HEK293 (cell line): ENCODE data around the gene BEGAIN.
A peak's percentile ranks its signal among the peaks of the same experiment; 100 is the strongest.

Experiments
- CTCF ChIA-PET: fragments of 350-600 bp; formaldehyde crosslinking; extraction: SDS; loops from one replicate; lab custom pipeline; 2021; ENCODE audit warnings: antibody characterized with exemption; lab: Yijun Ruan, JAX
- POLR2A ChIA-PET: fragments of 300-600 bp; formaldehyde crosslinking; extraction: SDS; loops from one replicate; lab custom pipeline; 2020; ENCODE audit warnings: antibody characterized with exemption, inconsistent platforms; lab: Yijun Ruan, JAX
- H3K27ac ChIP-seq: fragments of 200-500 bp; sonication (Bioruptor generic); 2 replicates; pipeline ENCODE4 v1.5.1; 2014; ENCODE audit warnings: low read depth, low read length, control low read depth, inconsistent platforms; ENCODE audit errors: extremely low read depth
- H3K36me3 ChIP-seq, 2 experiments: fragments of 200-500 bp in 1 of 2; sonication (Bioruptor generic) in 1 of 2; 1 replicate in 1 of 2; 2 replicates in 1 of 2; pipeline ENCODE4 v1.5.1; 2014 to 2017; ENCODE audit warnings: inconsistent platforms in 2 of 2, low read length in 2 of 2; ENCODE audit not compliant: control insufficient read depth in 2 of 2, insufficient read depth in 1 of 2
- H3K4me1 ChIP-seq: fragments of 200-500 bp; sonication (Bioruptor generic); 2 replicates; pipeline ENCODE4 v1.5.1; 2014; ENCODE audit warnings: mild to moderate bottlenecking, low read length, inconsistent platforms; ENCODE audit not compliant: control insufficient read depth, insufficient read depth
- H3K4me3 ChIP-seq: 2 replicates; pipeline ENCODE4 v1.5.1; 2011; ENCODE audit warnings: low read depth, mild to moderate bottlenecking, control low read depth, low read length, moderate library complexity
- H3K9me3 ChIP-seq: fragments of 200-500 bp; sonication (Bioruptor generic); 2 replicates; pipeline ENCODE4 v1.5.1; 2014; ENCODE audit warnings: low read depth, low read length, inconsistent platforms; ENCODE audit not compliant: control insufficient read depth, insufficient read depth
- BCL11A ChIP-seq: fragments of 450-650 bp; formaldehyde crosslinking; IDR thresholded peaks from 2 replicates; pipeline ENCODE4 v1.5.1; 2016; ENCODE audit warnings: low read depth, missing biosample characterization, missing genetic modification characterization
- EGR2 ChIP-seq: fragments of 450-650 bp; formaldehyde crosslinking; IDR thresholded peaks from 2 replicates; pipeline ENCODE4 v1.5.1; 2016; ENCODE audit warnings: low read depth, missing biosample characterization, missing genetic modification characterization
- FEZF1 ChIP-seq: fragments of 450-650 bp; formaldehyde crosslinking; IDR thresholded peaks from 2 replicates; pipeline ENCODE4 v1.5.1; 2016; ENCODE audit warnings: missing biosample characterization, missing genetic modification characterization
- GLIS2 ChIP-seq: fragments of 450-650 bp; formaldehyde crosslinking; IDR thresholded peaks from 2 replicates; pipeline ENCODE4 v1.5.1; 2016; ENCODE audit warnings: missing biosample characterization, missing genetic modification characterization
- KLF1 ChIP-seq: fragments of 450-650 bp; formaldehyde crosslinking; IDR thresholded peaks from 2 replicates; pipeline ENCODE4 v1.5.1; 2016; ENCODE audit warnings: missing biosample characterization, missing genetic modification characterization
- MYNN ChIP-seq: fragments of 450-650 bp; formaldehyde crosslinking; IDR thresholded peaks from 2 replicates; pipeline ENCODE4 v1.5.1; 2016; ENCODE audit warnings: missing biosample characterization, missing genetic modification characterization, borderline replicate concordance
- PATZ1 ChIP-seq: fragments of 450-650 bp; formaldehyde crosslinking; IDR thresholded peaks from 2 replicates; pipeline ENCODE4 v1.5.1; 2016; ENCODE audit warnings: missing biosample characterization, missing genetic modification characterization
- SCRT1 ChIP-seq: fragments of 450-650 bp; formaldehyde crosslinking; IDR thresholded peaks from 2 replicates; pipeline ENCODE4 v1.5.1; 2016; ENCODE audit warnings: missing biosample characterization, missing genetic modification characterization, borderline replicate concordance
- ZBTB17 ChIP-seq: fragments of 450-650 bp; formaldehyde crosslinking; IDR thresholded peaks from 2 replicates; pipeline ENCODE4 v1.5.1; 2016; ENCODE audit warnings: missing biosample characterization, missing genetic modification characterization
- ZBTB20 ChIP-seq: fragments of 450-650 bp; formaldehyde crosslinking; IDR thresholded peaks from 2 replicates; pipeline ENCODE4 v1.5.1; 2016; ENCODE audit warnings: missing biosample characterization, missing genetic modification characterization
- ZBTB44 ChIP-seq: fragments of 450-650 bp; IDR thresholded peaks from 2 replicates; pipeline ENCODE4 v1.5.1; 2018; ENCODE audit warnings: missing biosample characterization, mild to moderate bottlenecking, missing genetic modification characterization
- ZBTB7A ChIP-seq: fragments of 450-650 bp; formaldehyde crosslinking; IDR thresholded peaks from 2 replicates; pipeline ENCODE4 v1.5.1; 2016; ENCODE audit warnings: low read depth, missing biosample characterization, missing genetic modification characterization
- ZFHX2 ChIP-seq: fragments of 450-650 bp; formaldehyde crosslinking; conservative IDR thresholded peaks from 2 replicates; pipeline ENCODE4 v1.5.1; 2016; ENCODE audit warnings: missing biosample characterization, missing genetic modification characterization
- ZNF169 ChIP-seq: fragments of 450-650 bp; formaldehyde crosslinking; IDR thresholded peaks from 2 replicates; pipeline ENCODE4 v1.5.1; 2016; ENCODE audit warnings: missing biosample characterization, missing genetic modification characterization
- ZNF23 ChIP-seq: fragments of 450-650 bp; formaldehyde crosslinking; IDR thresholded peaks from 2 replicates; pipeline ENCODE4 v1.5.1; 2016; ENCODE audit warnings: missing biosample characterization, missing genetic modification characterization, borderline replicate concordance
- ZNF248 ChIP-seq: fragments of 450-650 bp; formaldehyde crosslinking; IDR thresholded peaks from 2 replicates; pipeline ENCODE4 v1.5.1; 2017; ENCODE audit warnings: missing biosample characterization, missing genetic modification characterization
- ZNF416 ChIP-seq: fragments of 450-650 bp; formaldehyde crosslinking; IDR thresholded peaks from 2 replicates; pipeline ENCODE4 v1.5.1; 2016; ENCODE audit warnings: missing biosample characterization, missing genetic modification characterization
- ZNF423 ChIP-seq: fragments of 450-650 bp; formaldehyde crosslinking; IDR thresholded peaks from 2 replicates; pipeline ENCODE4 v1.5.1; 2016; ENCODE audit warnings: missing biosample characterization, missing genetic modification characterization
- ZNF529 ChIP-seq: fragments of 450-650 bp; formaldehyde crosslinking; IDR thresholded peaks from 2 replicates; pipeline ENCODE4 v1.5.1; 2017; ENCODE audit warnings: missing genetic modification characterization, missing biosample characterization; ENCODE audit not compliant: insufficient replicate concordance
- ZNF624 ChIP-seq: fragments of 450-650 bp; formaldehyde crosslinking; IDR thresholded peaks from 2 replicates; pipeline ENCODE4 v1.5.1; 2017; ENCODE audit warnings: missing biosample characterization, missing genetic modification characterization
- ZNF660 ChIP-seq: fragments of 450-650 bp; IDR thresholded peaks from 2 replicates; pipeline ENCODE4 v1.5.1; 2018; ENCODE audit warnings: missing biosample characterization, mild to moderate bottlenecking, missing genetic modification characterization

Gene BEGAIN

GRCh38 chr14:100549834-100550625 is 37.2 kb downstream of the BEGAIN start:
- peaks cover 14% of the 10 kb centered on the region for H3K4me1 ChIP-seq
- TF ChIP-seq ZBTB17 (tag by site-specific recombination) (no peak), KLF1 (tag by site-specific recombination) (peak; percentile 78), MYNN (tag by site-specific recombination) (no peak), GLIS2 (tag by site-specific recombination) (0 out of 2 replicates have a peak, but pooled peaks have one; percentile 16), BCL11A (tag by site-specific recombination) (no peak), ZNF529 (tag by site-specific recombination) (no peak)
- TF ChIP-seq, all 188 proteins: peak for 2
- Histone ChIP-seq H3K36me3 (no peaks in the 10 kb centered on the region), H3K9me3 (no peaks in the 10 kb centered on the region), H3K27ac (no peak overlapping the region), H3K4me3 (no peak overlapping the region)
- POLR2A ChIA-PET = no interaction called here
- CTCF ChIA-PET = interaction anchor here (0.6 kb wide), 1 partner anchor 99 kb away, joined by 3 read pairs; no protein-coding TSS in a partner anchor

GRCh38 chr14:100548939-100549338 is 38.3 kb downstream of the BEGAIN start:
- CTCF ChIA-PET = interaction anchor here (0.8 kb wide), 1 partner anchor 551 kb away, joined by 3 read pairs; no protein-coding TSS in a partner anchor
- POLR2A ChIA-PET = no interaction called here
- H3K27ac ChIP-seq = no peak overlapping the region
- H3K4me1 ChIP-seq = peaks cover 14% of the 10 kb centered on the region
- 0 out of 2 replicates have a peak, but pooled peaks have one; percentile 24 for TF ChIP-seq ZBTB20 (tag by site-specific recombination)
- TF ChIP-seq FEZF1 = no peak
- peak; percentile 90 for TF ChIP-seq KLF1 (tag by site-specific recombination)
- TF ChIP-seq, all 188 proteins: peak for 2
- Histone ChIP-seq H3K4me3 (no peak overlapping the region), H3K9me3 (no peaks in the 10 kb centered on the region), H3K36me3 (no peaks in the 10 kb centered on the region)

GRCh38 chr14:100548295-100548655 is 38.9 kb downstream of the BEGAIN start:
- Histone ChIP-seq H3K4me3 (no peak overlapping the region), H3K27ac (no peak overlapping the region), H3K4me1 (peaks cover 14% of the 10 kb centered on the region), H3K36me3 (no peaks in the 10 kb centered on the region), H3K9me3 (no peaks in the 10 kb centered on the region)
- ChIA-PET POLR2A (no interaction called here), CTCF (no interaction called here)
- TF ChIP-seq ZNF23 (tag by site-specific recombination) = no peak
- TF ChIP-seq ZNF660 (tag by site-specific recombination) = no peak
- TF ChIP-seq ZNF248 (tag by site-specific recombination) = no peak
- TF ChIP-seq ZNF169 (tag by site-specific recombination) = no peak
- no peak for TF ChIP-seq PATZ1 (tag by site-specific recombination)
- TF ChIP-seq ZNF423 (tag by site-specific recombination) = 0 out of 2 replicates have a peak, but pooled peaks have one; percentile 13
- peak; percentile 73 for TF ChIP-seq ZFHX2 (tag by site-specific recombination)
- TF ChIP-seq ZNF624 = no peak
- 0 out of 2 replicates have a peak, but pooled peaks have one; percentile 3 for TF ChIP-seq EGR2 (tag by site-specific recombination)
- TF ChIP-seq SCRT1 (tag by site-specific recombination) = peak; percentile 16; the same call in 1 of the 2 replicates
- no peak for TF ChIP-seq ZBTB7A (tag by site-specific recombination)
- TF ChIP-seq FEZF1 = no peak
- no peak for TF ChIP-seq ZNF416 (tag by site-specific recombination)
- TF ChIP-seq ZBTB44 (tag by site-specific recombination) = no peak
